ENCODE results near the gene ACTL7B.

DNA sequence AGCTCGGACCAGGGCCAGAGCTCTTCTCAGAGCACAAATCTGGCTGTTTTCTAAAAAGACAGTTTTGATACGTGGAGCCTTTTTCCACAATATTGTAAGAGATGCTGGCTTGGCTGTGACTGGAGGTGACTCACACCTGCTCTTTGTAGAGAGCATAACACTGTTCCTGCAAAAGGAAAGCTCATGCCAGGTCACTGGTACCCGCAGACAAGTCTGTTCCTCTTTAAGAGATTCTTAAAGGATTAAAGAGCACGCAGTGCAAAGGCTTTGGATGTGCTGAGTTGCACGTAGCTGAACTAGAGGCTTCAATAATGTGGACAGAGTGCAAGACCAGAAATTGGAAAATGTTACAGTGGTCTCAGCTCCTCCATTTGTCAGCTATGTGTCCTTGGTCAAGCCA is 19.0 kb downstream of the ACTL7B start:
- TF ChIP-seq, protein P1, sequence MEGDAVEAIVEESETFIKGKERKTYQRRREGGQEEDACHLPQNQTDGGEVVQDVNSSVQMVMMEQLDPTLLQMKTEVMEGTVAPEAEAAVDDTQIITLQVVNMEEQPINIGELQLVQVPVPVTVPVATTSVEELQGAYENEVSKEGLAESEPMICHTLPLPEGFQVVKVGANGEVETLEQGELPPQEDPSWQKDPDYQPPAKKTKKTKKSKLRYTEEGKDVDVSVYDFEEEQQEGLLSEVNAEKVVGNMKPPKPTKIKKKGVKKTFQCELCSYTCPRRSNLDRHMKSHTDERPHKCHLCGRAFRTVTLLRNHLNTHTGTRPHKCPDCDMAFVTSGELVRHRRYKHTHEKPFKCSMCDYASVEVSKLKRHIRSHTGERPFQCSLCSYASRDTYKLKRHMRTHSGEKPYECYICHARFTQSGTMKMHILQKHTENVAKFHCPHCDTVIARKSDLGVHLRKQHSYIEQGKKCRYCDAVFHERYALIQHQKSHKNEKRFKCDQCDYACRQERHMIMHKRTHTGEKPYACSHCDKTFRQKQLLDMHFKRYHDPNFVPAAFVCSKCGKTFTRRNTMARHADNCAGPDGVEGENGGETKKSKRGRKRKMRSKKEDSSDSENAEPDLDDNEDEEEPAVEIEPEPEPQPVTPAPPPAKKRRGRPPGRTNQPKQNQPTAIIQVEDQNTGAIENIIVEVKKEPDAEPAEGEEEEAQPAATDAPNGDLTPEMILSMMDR (IDR thresholded peaks at IDR 0.05): no peak
- TF ChIP-seq POLR2A (IDR thresholded peaks at IDR 0.05): no peak
